CD4-positive, alpha-beta T cell treated with Interleukin-17A for 4 hours (primary cell): ENCODE results near the gene PTPN18.
"Not testable (repeated sequence)": the region's sequence is repeated elsewhere in the genome, so short reads cannot be mapped to it uniquely, and the experiment has no call there.

Experiments
- DNase-seq: peaks from one replicate; pipeline ENCODE4 v3.0.0-alpha.2; 2020; ENCODE audit warnings: mixed read lengths

Gene PTPN18

DNA sequence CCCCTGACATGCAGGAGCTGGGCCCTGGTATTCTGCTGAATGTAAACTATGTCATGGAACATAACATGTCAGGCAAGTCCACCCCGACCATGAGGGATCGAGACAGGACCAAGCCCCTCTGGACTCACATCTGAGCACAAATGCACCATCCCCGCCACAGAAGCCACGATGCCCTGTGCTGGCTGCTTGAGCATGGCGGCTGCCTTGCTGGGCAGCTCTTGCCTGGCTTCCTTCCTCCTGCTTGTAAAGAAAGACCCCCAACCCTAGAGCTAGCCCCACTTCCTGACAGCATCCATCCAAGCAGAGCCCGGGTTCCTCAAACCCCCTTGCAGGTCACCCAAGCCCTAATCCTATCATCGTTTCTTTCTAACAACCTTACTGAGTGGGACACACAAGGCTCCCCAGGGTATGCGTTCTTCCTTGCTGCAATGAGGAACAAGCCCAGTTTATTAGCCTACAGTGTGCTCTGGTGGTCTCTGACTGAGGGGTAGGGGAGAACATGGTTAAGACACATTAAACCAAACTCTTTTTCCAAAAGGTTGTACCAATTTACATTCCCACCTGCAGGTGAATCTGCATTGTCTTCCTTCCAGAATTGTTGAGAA is 26.6 kb downstream of the PTPN18 start:
- no peak for DNase-seq

DNA sequence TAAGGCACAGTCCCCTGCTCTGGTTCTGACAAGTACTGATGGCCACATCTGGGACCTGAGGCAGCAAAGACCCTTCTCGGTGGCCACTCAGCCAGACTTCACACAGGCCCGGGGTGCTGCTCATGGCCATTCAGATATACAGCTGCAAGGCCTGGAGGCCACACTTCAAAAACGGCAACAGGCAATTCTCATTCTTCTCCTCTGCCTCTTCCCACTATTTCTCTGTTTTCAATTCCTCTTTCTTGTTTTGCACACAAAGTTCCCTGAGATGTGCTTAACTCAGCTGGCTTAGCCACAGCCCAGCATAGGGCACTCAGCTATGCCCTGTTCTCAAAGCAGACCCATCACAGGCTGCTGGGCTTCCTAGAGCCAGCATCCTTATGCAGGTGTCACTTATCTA is 29.9 kb downstream of the PTPN18 start:
- no peak for DNase-seq

DNA sequence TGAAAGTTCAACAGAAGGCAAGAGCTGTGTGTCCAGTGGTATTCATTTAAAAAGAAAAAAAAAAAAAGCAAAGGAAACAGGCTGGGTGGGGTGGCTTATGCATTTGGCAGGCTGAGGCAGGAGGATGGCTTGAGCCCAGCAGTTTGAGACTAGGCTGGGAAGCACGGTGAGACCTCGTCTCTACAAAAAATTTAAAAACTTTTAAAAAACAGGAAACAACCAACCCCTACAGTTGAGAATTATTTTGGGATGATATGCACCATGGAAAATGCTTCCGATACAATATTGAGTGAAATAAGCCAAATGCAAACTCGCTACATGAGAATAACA is 31.2 kb downstream of the PTPN18 start:
- DNase-seq = no peak

DNA sequence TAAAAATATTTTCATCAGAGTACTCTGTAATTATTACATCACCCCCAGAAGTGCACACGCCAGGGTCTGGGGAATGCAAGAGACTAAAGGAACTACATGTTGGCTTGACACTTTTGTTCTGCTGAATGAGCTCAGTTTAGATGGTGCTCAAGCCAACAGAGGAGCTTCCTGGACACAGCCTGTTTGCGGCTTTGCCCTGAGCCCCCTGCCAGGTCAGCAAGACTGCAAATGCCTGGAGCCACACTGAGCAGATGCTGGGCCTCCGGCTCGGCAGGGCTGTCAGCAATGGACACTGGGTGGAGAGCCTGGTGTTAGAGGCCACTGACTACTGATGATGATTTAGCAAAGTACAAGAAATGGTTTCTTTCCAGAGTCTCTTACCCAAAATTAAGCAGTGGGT is 31.9 kb downstream of the PTPN18 start:
- no peak for DNase-seq

DNA sequence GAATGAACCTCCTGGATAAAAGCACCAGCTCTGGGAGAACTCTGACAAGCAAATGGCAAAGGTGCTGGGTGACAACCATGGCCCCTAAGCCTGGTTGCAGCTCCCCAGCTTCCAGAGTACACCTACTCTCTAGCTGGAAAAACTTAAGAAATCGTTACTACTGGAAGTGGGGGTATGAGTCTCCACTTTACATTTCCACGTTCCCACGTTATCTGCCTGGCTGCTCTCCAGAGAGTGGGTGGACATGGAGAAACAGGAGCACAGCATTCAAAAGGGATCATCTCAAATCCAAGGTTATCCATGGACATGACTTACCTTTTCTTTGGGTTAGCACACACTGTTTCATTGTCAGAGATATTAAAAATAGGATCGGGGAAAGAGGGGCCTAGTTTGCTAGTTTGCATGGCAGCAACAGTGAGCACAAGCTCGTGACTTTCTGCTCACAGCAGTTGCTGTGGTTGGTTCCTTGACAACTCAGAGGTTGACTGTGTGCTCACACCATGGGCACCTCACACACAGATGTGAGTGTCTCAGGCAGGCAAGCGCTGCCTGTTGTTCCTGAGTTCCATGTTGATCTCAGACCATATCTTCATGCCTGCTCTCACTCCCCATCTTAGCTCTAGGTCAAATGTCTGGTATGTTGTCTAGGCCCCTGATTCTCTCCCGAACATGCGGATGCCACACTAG is 32.5 kb downstream of the PTPN18 start:
- no peak for DNase-seq

DNA sequence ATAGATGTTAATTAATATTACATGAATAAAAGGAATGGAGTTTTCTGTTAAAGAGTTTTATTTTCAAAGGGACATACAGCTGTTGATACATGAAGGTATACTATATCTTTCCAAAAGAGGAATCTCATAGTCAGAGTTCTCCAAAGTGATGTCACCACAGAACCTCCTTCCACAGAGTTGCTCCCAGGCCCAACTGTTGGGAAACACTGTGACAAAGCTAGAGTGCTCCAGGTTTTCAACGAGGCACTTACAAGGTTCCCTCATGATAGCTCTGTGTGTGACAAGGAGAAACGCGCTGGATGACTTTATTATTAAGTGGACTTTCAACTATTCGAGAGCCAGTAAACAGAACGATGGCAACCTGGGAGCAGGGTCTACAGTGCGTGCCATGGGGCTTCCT is 33.5 kb downstream of the PTPN18 start:
- DNase-seq = no peak

DNA sequence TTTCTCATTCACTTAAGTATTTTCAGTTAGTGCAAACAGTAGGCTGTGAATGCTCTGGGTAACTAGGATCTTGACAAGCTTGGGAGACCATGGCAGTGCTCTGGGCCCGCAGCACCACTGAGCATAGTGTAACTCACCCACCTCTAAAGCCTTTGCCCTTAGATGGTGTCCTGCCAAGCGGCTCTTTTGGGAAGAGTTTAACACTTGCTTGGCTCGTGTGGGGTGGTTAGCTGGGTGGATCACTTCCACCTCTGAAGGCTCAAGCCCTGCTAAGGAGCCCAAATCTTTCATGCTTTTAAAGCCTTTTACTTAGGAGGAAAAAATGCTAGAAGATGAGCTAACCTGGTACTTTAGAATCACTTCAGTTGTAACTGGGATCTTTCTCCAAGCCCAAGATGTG is 33.9 kb downstream of the PTPN18 start:
- DNase-seq = no peak

DNA sequence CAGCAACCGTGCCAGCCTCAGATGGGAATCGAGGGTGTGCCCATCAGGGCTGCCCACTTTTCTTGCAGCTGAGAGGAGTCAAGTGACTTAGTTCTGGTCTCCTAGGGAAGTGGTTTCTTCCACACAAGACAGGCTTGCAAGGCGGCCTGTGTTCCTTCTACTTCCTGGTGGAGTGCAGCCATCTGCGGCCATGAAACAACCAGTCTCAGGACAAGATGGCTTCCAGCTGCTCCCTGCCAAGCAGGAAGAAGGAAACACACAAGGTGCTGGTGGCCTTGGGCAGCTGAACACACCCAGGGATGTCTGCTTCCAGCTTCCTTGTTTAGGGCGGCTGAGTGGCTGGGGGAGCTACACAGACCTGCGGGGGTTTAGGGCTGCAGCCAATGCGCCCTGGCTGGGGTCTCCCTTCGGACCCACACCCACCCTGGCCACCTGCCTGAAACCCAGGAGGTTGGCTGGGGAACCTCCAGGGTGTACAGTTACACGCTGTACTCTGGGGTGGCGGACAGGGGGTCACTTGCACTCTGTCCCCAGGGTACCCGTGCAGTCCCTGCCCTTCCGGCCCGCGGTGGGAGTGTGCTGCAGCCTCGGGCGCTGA is 34.7 kb downstream of the PTPN18 start:
- no peak for DNase-seq

DNA sequence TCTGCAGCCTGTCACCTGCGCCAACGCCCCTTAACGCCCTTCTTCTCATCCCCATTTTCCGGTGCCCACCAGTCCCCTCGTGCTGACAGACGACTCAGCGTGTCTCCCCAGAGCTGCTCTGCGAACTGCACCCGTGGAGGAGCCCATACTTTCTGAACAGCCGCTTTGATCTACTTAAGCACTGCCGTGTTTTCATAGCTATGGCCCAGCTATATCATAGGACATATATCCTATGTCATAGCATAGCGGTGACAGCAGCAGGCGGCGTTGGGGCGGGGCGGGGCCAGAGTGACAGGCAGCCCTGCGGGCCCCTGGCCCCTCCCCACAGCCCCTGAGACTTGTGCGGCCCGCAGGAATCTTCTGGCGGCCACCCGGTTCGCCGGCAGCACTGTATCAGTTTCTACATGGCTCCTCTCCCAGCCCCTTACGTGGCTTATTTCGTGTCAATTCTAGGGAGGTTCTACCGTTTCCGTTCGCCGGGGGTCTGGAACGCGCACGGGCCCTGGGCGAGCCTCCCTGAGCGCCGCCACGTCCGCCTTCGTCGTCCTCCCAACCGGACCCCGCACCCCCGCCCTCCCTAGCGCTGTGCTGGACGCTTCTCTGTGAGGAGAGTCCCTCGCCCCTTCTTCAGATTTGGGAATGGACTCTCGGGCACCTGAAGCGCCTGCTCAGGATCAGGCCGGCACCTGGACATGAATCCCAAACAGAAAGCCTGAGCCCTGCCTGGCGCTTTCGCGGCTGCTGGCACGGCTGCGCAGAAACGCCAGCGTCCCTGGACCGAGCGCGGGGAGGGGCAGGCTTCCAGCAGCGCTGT is 35.4 kb downstream of the PTPN18 start:
- peak; percentile 75 for DNase-seq

DNA sequence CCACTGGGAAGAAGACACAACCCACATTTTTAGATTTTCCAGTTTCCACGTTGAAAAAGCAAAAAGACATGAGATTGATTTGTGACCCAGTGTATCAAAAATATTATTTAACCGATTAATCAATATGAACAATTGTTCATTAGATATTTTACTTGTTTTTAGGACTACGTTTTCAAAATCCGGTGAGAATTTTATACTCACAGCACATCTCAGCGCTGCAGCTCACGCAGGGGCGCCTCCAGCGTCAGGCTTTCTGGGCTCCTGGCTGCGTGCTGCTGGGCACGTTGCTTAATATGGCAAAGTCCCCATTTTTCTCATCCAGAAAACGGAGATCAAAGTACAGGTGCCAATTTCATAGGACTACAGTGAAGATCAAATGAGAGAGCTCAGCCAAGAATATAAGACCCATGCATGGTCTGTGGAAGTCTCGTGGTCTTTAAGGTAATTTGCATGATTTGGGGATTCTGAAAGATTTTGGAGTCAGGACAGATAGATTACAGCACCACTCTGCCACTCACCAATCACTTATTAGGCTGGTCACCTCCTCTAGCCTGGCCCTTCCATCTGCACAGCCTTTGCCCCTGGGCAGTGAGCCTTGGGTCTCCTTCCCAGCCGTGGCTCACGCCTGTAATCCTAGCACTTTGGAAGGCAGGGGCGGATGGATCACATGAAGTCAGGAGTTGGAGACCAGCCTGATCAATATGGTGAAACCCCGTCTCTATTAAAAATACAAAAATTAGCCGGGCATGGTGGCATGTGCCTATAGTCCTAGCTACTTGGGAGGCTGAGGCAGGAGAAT is 36.2 kb downstream of the PTPN18 start:
- no peak for DNase-seq

DNA sequence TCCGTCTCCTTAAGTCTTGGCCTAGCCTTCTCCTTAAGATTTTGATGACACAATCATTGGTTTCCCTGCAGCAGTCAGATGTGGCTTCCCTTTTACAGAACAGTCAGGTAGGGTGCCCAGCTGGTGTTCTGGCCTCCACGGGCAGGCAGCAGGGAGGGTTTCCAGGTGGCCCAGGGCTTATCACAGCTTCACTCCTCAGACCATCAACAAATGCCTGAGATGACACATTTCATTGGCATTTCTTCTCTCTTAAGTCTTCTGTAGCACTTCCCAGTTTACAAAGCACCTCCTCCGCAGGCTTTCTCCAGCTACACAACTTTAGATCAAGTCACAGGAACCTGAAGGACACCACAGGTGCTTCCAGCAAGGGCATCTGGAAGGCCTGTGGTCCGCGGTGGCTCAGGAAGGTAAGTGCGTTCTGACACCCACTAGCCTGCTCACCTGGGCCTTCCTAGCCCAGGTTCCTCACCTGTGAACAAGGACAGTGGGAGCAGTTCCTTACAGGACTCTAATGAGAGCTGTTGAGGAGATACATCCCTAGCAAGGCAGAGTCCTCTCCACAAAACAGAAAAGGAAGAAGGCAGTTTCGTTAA is 37.6 kb downstream of the PTPN18 start:
- no peak for DNase-seq

DNA sequence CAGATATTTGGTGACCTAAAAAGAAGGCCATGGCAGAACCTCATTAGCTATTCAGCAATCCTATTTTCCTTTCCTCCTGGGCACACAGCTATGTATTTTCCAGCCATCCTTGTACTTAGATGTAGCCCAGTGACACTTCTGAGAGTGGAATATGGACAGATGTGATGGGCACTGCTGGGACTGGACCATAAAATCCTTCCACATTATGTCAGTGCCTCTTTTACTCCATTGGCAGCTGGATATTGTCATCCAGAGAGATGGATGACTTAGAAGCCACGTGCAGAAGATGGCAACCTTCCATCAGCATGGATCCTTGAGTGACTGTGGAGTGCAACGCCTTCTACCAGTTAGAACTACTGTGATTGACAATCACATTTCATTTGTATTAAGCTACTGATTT is 50.4 kb downstream of the PTPN18 start:
- DNase-seq = not testable (repeated sequence)

DNA sequence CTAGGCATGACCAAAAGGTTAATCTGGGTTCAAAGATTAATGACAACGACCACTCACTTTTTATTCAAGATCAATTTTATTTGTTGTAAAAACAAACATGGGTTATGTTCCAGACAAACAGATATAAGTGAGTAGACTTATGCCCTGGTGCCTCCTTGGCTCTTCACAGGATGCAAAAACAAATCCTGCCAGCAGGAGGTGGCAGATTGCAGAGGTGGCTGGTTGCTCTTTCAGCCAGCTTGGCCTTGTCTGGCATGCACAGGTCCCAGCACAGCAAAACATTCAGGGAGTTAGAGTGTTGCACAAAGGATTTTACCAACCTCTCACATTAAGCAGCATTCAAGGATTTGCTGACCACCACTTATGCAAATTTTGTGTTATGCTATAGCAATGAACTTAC is 60.8 kb downstream of the PTPN18 start:
- DNase-seq = not testable (repeated sequence)

DNA sequence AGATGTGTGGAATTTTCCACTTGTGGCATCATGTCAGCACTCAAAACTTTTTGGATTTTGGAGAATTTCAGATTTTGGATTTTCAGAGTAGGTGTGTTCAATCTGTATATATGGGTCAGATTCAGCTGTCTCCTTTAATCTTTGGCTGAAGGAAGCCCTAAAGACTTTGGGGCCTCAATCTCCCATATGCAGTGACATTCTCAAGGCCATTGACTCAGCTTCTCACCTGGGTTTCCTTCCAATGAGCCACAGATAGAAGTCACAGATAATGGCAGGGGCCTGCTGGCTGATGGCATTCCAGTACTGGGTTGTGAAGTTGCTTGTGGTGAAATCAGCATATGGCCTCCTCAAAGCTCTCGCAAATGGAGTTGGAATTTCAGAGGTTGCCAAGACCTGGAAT is 63.0 kb downstream of the PTPN18 start:
- not testable (repeated sequence) for DNase-seq
